Activated naive CD8-positive, alpha-beta T cell treated with anti-CD3 and anti-CD28 coated beads, Interleukin-2, amount 10 ng/mL, durations not matched to agents 7 days and 5 days (primary cell): ENCODE measurements around the gene ACAP3. TPM values are rescaled to one million over a fixed set of nuclear protein-coding genes. Genes with fewer than 3 reads are reported as not detected.

Experiments used
- ATAC-seq: fragments of 150-1000 bp; cut with Tn5 transposase; one replicate; pipeline ENCODE4 v1.10.0; 2021; ENCODE audit warnings: low read depth, moderate library complexity
- POLR2A ChIA-PET: fragments of 350-600 bp; sonication (Branson Sonifier 250); formaldehyde crosslinking; loops from one replicate; lab custom pipeline; 2021; ENCODE audit warnings: antibody characterized with exemption; lab: Charles Lee
- DNase-seq: peaks from one replicate; pipeline ENCODE4 v3.0.0; 2021
- H3K27ac Mint-ChIP-seq: one replicate; pipeline ENCODE4 v1.8.0; 2022; ENCODE audit warnings: mild to moderate bottlenecking, mixed read lengths
- H3K27me3 Mint-ChIP-seq: one replicate; pipeline ENCODE4 v1.8.0; 2022; ENCODE audit warnings: mild to moderate bottlenecking, moderate library complexity, mixed read lengths
- H3K36me3 Mint-ChIP-seq: one replicate; pipeline ENCODE4 v1.8.0; 2021; ENCODE audit warnings: mild to moderate bottlenecking, mixed read lengths
- H3K4me1 Mint-ChIP-seq: one replicate; pipeline ENCODE4 v1.8.0; 2021; ENCODE audit warnings: mixed read lengths
- H3K4me3 Mint-ChIP-seq: one replicate; pipeline ENCODE4 v1.8.0; 2022; ENCODE audit warnings: mild to moderate bottlenecking, moderate library complexity, mixed read lengths
- H3K9me3 Mint-ChIP-seq: one replicate; pipeline ENCODE4 v1.8.0; 2021; ENCODE audit warnings: mixed read lengths
- total RNA-seq, 2 experiments: library from RNA; stranded (reverse); gene quantifications; one replicate each; pipeline ENCODE4 v1.2.3, GENCODE V29; 2021

ACAP3 gene
- total RNA-seq, 2 experiments from 2014 or later: 80.2 to 86.3 TPM

- DNase-seq (no peak), ATAC-seq (no peak)
- peak overlapping the region; percentile 31 for H3K27ac Mint-ChIP-seq
- H3K4me3 Mint-ChIP-seq: peak overlapping the region; percentile 9
- POLR2A ChIA-PET: no interaction called here
- H3K4me1 Mint-ChIP-seq: peaks cover 26% of the 10 kb centered on the region
- no peaks in the 10 kb centered on the region for H3K27me3 Mint-ChIP-seq
- H3K9me3 Mint-ChIP-seq: no peaks in the 10 kb centered on the region
- H3K36me3 Mint-ChIP-seq: peaks cover 8% of the 10 kb centered on the region
Observed at GRCh38 chr1:1270813-1271212, 36.9 kb downstream of the ACAP3 start.

DNA sequence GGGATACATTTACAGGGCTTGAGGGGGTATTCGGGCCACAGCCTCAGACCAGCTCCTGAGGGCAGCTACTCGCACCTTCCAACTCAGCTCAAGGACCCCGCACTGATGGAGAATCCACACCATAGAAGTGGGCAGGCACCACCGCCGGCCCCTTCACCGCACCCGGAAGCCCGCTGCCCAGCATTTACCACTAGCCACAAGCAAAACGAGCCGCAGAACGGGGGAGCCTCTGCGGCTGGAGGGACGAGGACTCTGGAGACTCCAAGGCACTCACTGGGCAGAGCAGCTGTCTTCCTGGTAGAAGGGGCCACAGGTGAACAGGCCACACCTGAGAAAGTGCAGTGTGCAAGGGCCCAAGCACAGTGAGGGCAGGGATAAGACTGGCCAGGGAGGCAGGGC lies 39.4 kb downstream of the ACAP3 start:
- H3K36me3 Mint-ChIP-seq: peaks cover 12% of the 10 kb centered on the region
- H3K4me1 Mint-ChIP-seq: peaks cover 23% of the 10 kb centered on the region
- no peaks in the 10 kb centered on the region for H3K27me3 Mint-ChIP-seq
- no peak overlapping the region for H3K27ac Mint-ChIP-seq
- DNase-seq (no peak), ATAC-seq (no peak)
- H3K4me3 Mint-ChIP-seq: no peak overlapping the region
- POLR2A ChIA-PET: no interaction called here
- H3K9me3 Mint-ChIP-seq: no peaks in the 10 kb centered on the region

- Mint-ChIP-seq H3K27ac (no peak overlapping the region), H3K36me3 (peaks cover 13% of the 10 kb centered on the region), H3K4me3 (no peak overlapping the region)
Observed at GRCh38 chr1:1267488-1268283, 40.0 kb downstream of the ACAP3 start.

GRCh38 chr1:1264868-1265272 lies 42.9 kb downstream of the ACAP3 start:
- Mint-ChIP-seq H3K9me3 (no peaks in the 10 kb centered on the region), H3K36me3 (peaks cover 13% of the 10 kb centered on the region), H3K4me3 (no peak overlapping the region), H3K4me1 (peaks cover 11% of the 10 kb centered on the region), H3K27ac (no peak overlapping the region), H3K27me3 (no peaks in the 10 kb centered on the region)
- ATAC-seq (no peak), DNase-seq (no peak)
- POLR2A ChIA-PET: interaction anchor here (1.4 kb wide), 1 partner anchor 14 kb away, joined by 4 read pairs; no protein-coding TSS in a partner anchor

More at GRCh38 chr1:1267488-1268283, 40.0 kb downstream of the ACAP3 start:
- Mint-ChIP-seq H3K9me3 (no peaks in the 10 kb centered on the region), H3K27me3 (no peaks in the 10 kb centered on the region), H3K4me1 (peaks cover 21% of the 10 kb centered on the region)
- POLR2A ChIA-PET: no interaction called here
- DNase-seq (no peak), ATAC-seq (no peak)

- ATAC-seq: no peak
- no peak for DNase-seq
- POLR2A ChIA-PET: interaction anchor here (1.4 kb wide), 1 partner anchor 13 kb away, joined by 4 read pairs; no protein-coding TSS in a partner anchor
- Mint-ChIP-seq H3K9me3 (no peaks in the 10 kb centered on the region), H3K4me1 (peaks cover 11% of the 10 kb centered on the region), H3K4me3 (no peak overlapping the region), H3K36me3 (peaks cover 20% of the 10 kb centered on the region), H3K27me3 (no peaks in the 10 kb centered on the region), H3K27ac (no peak overlapping the region)
Observed at GRCh38 chr1:1264026-1264425, 43.7 kb downstream of the ACAP3 start.

DNA sequence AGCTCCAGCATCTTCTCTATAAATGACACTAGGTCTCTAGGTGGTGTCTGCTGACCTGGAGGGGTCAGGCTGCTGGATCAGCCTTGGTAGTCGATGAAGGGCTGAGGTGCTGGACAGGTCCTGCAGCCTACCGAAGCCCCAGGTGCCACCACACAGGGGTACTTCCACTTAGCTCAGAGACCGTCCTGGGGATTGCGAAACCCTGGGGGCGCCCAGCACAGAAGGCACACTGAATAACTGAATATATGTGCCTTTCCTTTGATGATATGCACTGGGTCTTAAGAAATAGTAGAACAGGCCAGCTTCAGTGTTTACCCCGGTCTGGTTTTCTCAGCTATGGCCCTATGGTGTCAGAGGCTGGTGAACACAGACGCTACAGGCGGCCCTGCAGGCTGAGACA lies 45.0 kb downstream of the ACAP3 start:
- no peaks in the 10 kb centered on the region for H3K9me3 Mint-ChIP-seq
- POLR2A ChIA-PET: interaction anchor here (1.0 kb wide), 1 partner anchor 32 kb away, joined by 3 read pairs; no protein-coding TSS in a partner anchor
- ATAC-seq (no peak), DNase-seq (no peak)
- peaks cover 21% of the 10 kb centered on the region for H3K36me3 Mint-ChIP-seq
- no peak overlapping the region for H3K27ac Mint-ChIP-seq
- H3K27me3 Mint-ChIP-seq: no peaks in the 10 kb centered on the region
- H3K4me1 Mint-ChIP-seq: peaks cover 13% of the 10 kb centered on the region
- no peak overlapping the region for H3K4me3 Mint-ChIP-seq

DNA sequence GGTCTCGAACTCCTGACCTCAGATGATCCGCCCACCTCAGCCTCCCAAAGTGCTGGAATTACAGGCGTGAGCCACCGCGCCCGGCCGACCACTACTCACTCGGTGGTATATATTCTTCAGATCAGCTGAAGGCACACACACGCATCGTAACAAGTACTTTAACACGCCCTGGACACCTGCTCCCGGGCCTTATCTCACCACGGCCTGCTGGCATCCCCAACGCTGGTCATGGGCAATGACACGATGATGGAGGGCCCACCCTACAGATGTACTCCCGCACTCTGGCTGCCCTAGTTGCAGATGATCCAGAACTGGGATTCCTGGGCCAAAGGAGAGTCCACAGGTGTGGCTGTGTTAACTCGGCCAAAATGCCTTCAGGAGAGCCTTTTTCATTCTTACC lies 45.7 kb downstream of the ACAP3 start:
- no peak for DNase-seq
- Mint-ChIP-seq H3K4me3 (no peak overlapping the region), H3K27me3 (no peaks in the 10 kb centered on the region), H3K36me3 (peaks cover 21% of the 10 kb centered on the region), H3K9me3 (no peaks in the 10 kb centered on the region), H3K27ac (no peak overlapping the region), H3K4me1 (peaks cover 12% of the 10 kb centered on the region)
- no peak for ATAC-seq
- POLR2A ChIA-PET: interaction anchor here (0.6 to 0.7 kb wide), 3 partner anchors 11 to 148 kb away, joined by 3 to 4 read pairs (median 3); no protein-coding TSS in a partner anchor

DNA sequence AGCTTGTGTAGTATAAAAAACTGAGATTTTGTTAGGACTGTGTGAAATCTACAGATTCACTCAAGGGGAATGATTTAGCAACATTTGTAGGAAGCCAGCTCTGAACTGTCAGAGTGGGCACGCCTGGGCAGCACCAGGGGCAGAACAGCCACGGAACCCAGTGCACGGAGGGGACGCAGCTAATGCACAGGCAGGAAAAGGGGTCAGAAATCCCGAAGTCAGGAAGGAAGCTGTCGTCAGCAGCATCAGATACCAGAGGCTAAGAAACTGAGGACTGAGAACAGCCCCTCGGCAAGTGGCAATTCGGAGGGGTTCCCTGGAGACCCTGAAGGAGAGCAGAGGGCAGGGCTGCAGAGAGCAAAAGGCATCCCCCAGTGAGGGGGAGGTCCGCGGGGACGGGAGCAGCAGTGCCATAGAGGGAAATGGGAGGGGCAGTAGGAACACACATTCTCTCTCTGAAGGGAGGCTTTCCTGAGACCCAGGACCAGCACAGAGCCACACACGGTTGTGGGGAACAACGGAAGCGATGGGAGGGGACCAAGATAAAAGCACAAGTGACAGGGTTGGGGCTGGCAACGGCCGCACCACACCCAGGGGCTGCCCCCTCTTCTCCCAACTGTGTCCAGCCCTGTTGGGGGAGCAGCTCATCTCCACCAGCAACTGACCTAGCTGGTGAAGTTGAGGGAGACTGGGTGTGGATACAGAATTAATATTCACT lies 46.7 kb downstream of the ACAP3 start:
- no peaks in the 10 kb centered on the region for H3K27me3 Mint-ChIP-seq
- peak overlapping the region; percentile 83 for H3K27ac Mint-ChIP-seq
- H3K36me3 Mint-ChIP-seq: peaks cover 24% of the 10 kb centered on the region

GRCh38 chr1:1259951-1260600 lies 47.7 kb downstream of the ACAP3 start:
- Mint-ChIP-seq H3K9me3 (no peaks in the 10 kb centered on the region), H3K4me1 (peaks cover 11% of the 10 kb centered on the region), H3K27ac (no peak overlapping the region), H3K4me3 (no peak overlapping the region), H3K36me3 (peaks cover 24% of the 10 kb centered on the region), H3K27me3 (no peaks in the 10 kb centered on the region)
- ATAC-seq: no peak
- POLR2A ChIA-PET: no interaction called here
- DNase-seq: no peak

More for the DNA sequence above, 46.7 kb downstream of the ACAP3 start:
- DNase-seq (no peak), ATAC-seq (peak; percentile 45)
- H3K4me3 Mint-ChIP-seq: peak overlapping the region; percentile 32
- POLR2A ChIA-PET: interaction anchor here (0.7 kb wide), 2 partner anchors 18 to 147 kb away, joined by 3 to 4 read pairs; no protein-coding TSS in a partner anchor
- H3K9me3 Mint-ChIP-seq: no peaks in the 10 kb centered on the region
- peaks cover 11% of the 10 kb centered on the region for H3K4me1 Mint-ChIP-seq

GRCh38 chr1:1259540-1259939 lies 48.2 kb downstream of the ACAP3 start:
- Mint-ChIP-seq H3K4me3 (no peak overlapping the region), H3K27me3 (no peaks in the 10 kb centered on the region), H3K27ac (no peak overlapping the region), H3K36me3 (peaks cover 22% of the 10 kb centered on the region), H3K9me3 (no peaks in the 10 kb centered on the region), H3K4me1 (peaks cover 11% of the 10 kb centered on the region)
- ATAC-seq: no peak
- POLR2A ChIA-PET: no interaction called here
- no peak for DNase-seq

GRCh38 chr1:1259119-1259488 lies 48.6 kb downstream of the ACAP3 start:
- Mint-ChIP-seq H3K4me3 (no peak overlapping the region), H3K4me1 (peaks cover 11% of the 10 kb centered on the region), H3K36me3 (peaks cover 22% of the 10 kb centered on the region), H3K27me3 (no peaks in the 10 kb centered on the region), H3K9me3 (no peaks in the 10 kb centered on the region), H3K27ac (no peak overlapping the region)
- DNase-seq: no peak
- no peak for ATAC-seq
- POLR2A ChIA-PET: no interaction called here

GRCh38 chr1:1256956-1257871 lies 50.5 kb downstream of the ACAP3 start:
- no peak overlapping the region for H3K27ac Mint-ChIP-seq
- DNase-seq: no peak
- peaks cover 8% of the 10 kb centered on the region for H3K4me1 Mint-ChIP-seq
- no peak overlapping the region for H3K4me3 Mint-ChIP-seq
- POLR2A ChIA-PET: no interaction called here
- no peak for ATAC-seq
- no peaks in the 10 kb centered on the region for H3K27me3 Mint-ChIP-seq
- no peaks in the 10 kb centered on the region for H3K9me3 Mint-ChIP-seq
- H3K36me3 Mint-ChIP-seq: peaks cover 26% of the 10 kb centered on the region
